22Rv1 (cell line): ENCODE measurements around the gene RNFT2.

ENCODE experiments used
- ZFX ChIP-seq: fragments of 450-650 bp; IDR thresholded peaks from 2 replicates; pipeline ENCODE4 v1.6.1; 2017; ENCODE audit warnings: antibody characterized with exemption, borderline replicate concordance
- TF ChIP-seq, protein P1 (sequence below): fragments of 450-650 bp; IDR thresholded peaks from 2 replicates; pipeline ENCODE4 v1.5.1; 2017; ENCODE audit warnings: mild to moderate bottlenecking

- TF ChIP-seq, protein P1, sequence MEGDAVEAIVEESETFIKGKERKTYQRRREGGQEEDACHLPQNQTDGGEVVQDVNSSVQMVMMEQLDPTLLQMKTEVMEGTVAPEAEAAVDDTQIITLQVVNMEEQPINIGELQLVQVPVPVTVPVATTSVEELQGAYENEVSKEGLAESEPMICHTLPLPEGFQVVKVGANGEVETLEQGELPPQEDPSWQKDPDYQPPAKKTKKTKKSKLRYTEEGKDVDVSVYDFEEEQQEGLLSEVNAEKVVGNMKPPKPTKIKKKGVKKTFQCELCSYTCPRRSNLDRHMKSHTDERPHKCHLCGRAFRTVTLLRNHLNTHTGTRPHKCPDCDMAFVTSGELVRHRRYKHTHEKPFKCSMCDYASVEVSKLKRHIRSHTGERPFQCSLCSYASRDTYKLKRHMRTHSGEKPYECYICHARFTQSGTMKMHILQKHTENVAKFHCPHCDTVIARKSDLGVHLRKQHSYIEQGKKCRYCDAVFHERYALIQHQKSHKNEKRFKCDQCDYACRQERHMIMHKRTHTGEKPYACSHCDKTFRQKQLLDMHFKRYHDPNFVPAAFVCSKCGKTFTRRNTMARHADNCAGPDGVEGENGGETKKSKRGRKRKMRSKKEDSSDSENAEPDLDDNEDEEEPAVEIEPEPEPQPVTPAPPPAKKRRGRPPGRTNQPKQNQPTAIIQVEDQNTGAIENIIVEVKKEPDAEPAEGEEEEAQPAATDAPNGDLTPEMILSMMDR = no peak
- TF ChIP-seq ZFX = no peak
Observed at GRCh38 chr12:116700066-116700465, 38.0 kb upstream of the RNFT2 start.
